ENCODE results near the gene MRNIP. TPM values are rescaled to one million over a fixed set of nuclear protein-coding genes. Genes with fewer than 3 reads are reported as not detected.

Gene MRNIP
- total and polyA plus RNA-seq, 3 experiments from 2014 or later = 17.7 to 27.2 (median 23.9) TPM

DNA sequence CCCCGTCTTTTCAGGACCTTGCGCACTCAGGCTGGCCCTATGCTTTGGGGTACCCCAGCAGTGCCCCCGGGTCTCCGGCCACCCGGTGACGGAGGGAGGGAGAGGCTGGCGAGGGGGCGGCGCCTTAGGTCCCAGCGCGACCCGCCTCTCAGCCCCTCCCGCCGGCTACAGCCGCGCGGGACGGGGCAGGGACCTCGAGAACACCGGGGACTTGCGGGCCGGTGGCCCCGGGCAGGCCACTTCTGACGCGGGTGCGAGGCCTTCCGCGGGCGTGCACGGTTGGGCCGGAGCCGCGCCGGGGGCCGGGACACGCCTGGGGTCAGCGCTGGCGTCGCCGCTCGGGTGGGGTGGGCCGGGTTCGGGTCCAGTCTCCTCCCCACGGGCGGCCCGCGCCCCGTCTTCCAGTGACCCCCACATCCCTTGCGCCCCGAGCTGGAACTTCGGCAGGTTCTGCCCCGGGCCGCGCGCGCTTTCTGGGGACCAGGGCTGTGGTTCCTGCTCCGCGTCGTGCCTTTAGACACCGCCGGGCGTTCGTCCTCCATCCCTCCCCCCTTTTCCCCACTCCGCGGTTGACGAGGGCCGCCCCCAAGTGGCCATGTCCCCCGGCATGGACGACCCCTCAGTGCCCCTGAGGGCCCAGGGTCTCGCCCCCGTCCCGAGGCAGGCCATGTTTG lies 41.7 kb downstream of the MRNIP start:
- Histone ChIP-seq H3K36me3 (ENCODE audit: insufficient read depth, low read length) (no peaks in the 10 kb centered on the region), H3K4me3 (ENCODE audit: low read length) (no peak overlapping the region), H3K9me3 (ENCODE audit: low read length) (no peaks in the 10 kb centered on the region), H3K27me3 (ENCODE audit: insufficient read depth, low read length, poor library complexity, severe bottlenecking) (no peaks in the 10 kb centered on the region), H3K27ac (ENCODE audit: low read depth, low read length) (no peak overlapping the region), H3K4me1 (ENCODE audit: insufficient read depth, low read length) (peaks cover 25% of the 10 kb centered on the region)
- Mint-ChIP-seq H3K9me3 (peaks cover 0 to 4% (median 0%) of the 10 kb centered on the region in 5 donors), H3K36me3 (peaks cover 0 to 23% (median 6%) of the 10 kb centered on the region in 3 donors), H3K27me3 (peaks cover 0 to 8% of the 10 kb centered on the region in 2 donors), H3K4me1 (peaks cover 22 to 41% (median 26%) of the 10 kb centered on the region in 3 donors), H3K27ac (peak overlapping the region in 3 of 8 donors; percentile 90 to 98 (median 96)), H3K4me3 (peak overlapping the region in 4 of 7 donors; percentile 23 to 84 (median 45))
- no peak for DNase-seq
- ChIA-PET CTCF (no interaction called here), POLR2A (no interaction called here)

DNA sequence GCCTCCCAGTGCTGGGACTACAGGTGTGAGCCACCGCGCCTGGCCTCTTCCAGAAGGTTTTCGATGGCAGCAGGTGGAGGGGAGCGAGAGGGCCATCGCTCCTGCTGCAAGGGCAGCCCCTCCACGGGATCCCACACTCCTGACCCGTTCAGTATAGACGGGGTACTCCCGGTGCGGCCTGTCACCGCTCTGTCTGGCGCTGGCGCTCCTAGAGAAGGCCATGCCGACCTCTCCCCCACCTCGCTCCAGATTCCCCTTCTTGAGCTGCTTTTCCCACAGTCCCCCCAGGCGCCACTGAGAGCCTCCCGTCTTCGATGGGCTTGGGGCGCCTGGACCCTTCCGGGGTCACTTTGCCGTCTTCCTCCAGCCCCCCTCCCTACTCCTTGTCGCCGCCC lies 42.2 kb downstream of the MRNIP start:
- Mint-ChIP-seq H3K36me3 (peaks cover 0 to 18% (median 6%) of the 10 kb centered on the region in 3 donors), H3K4me3 (no peak overlapping the region), H3K27me3 (peaks cover 0 to 4% of the 10 kb centered on the region in 2 donors), H3K27ac (peak overlapping the region in 2 of 8 donors; percentile 42 to 90), H3K9me3 (peaks cover 0 to under 1% (median 0%) of the 10 kb centered on the region in 5 donors), H3K4me1 (peaks cover 19 to 36% (median 20%) of the 10 kb centered on the region in 3 donors)
- Histone ChIP-seq H3K27ac (ENCODE audit: low read depth, low read length) (no peak overlapping the region), H3K36me3 (ENCODE audit: insufficient read depth, low read length) (no peaks in the 10 kb centered on the region), H3K27me3 (ENCODE audit: insufficient read depth, low read length, poor library complexity, severe bottlenecking) (no peaks in the 10 kb centered on the region), H3K4me3 (ENCODE audit: low read length) (no peak overlapping the region), H3K4me1 (ENCODE audit: insufficient read depth, low read length) (peaks cover 22% of the 10 kb centered on the region), H3K9me3 (ENCODE audit: low read length) (no peaks in the 10 kb centered on the region)
- ChIA-PET POLR2A (no interaction called here), CTCF (no interaction called here)
- no peak for DNase-seq

DNA sequence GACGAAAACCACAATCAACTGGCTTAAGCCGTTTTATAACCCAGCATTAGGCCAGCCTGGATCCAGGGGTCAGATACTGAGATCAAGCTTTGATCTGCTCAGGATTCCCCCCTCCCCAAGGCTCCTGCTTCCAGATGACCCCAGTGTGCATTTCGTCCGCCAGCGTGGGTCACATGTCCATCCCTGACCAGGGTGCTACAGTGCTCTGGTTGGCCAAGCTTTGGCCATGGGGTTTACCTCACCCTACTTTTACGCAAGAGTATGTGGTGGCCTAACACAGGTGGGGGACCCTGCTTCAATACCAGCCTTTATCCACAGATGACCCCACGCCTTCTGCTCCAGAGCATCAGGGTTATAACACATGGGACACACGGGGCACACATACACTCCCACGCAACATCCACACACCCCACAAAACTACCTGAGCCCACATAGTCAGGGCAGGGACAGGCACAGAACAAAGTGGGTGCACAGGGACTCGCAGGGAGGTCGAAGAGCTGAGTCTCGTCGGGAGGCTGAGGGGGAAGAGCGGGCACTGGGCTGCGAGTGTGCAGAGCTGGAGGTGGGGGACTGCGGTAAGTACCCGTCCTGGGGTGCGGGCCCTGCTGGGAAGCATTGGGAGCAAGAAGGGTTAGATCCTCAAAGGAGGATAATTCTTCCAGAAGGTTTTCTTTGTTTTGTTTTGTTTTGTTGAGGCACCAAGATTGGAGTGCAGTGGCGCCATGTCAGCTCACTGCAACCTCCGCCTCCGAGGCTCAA lies 42.9 kb downstream of the MRNIP start:
- Histone ChIP-seq H3K27me3 (ENCODE audit: insufficient read depth, low read length, poor library complexity, severe bottlenecking) (no peaks in the 10 kb centered on the region), H3K27ac (ENCODE audit: low read depth, low read length) (no peak overlapping the region), H3K4me1 (ENCODE audit: insufficient read depth, low read length) (peaks cover 22% of the 10 kb centered on the region), H3K4me3 (ENCODE audit: low read length) (no peak overlapping the region), H3K36me3 (ENCODE audit: insufficient read depth, low read length) (no peaks in the 10 kb centered on the region), H3K9me3 (ENCODE audit: low read length) (no peaks in the 10 kb centered on the region)
- H3K4me3 Mint-ChIP-seq = peak overlapping the region in 5 of 7 donors; percentile 26 to 76 (median 40)
- H3K9me3 Mint-ChIP-seq = no peaks in the 10 kb centered on the region
- H3K36me3 Mint-ChIP-seq = peaks cover 0 to 17% (median 6%) of the 10 kb centered on the region in 3 donors
- no peak for DNase-seq
- H3K4me1 Mint-ChIP-seq = peaks cover 19 to 36% (median 19%) of the 10 kb centered on the region in 3 donors
- POLR2A ChIA-PET = no interaction called here
- peaks cover 0 to 3% of the 10 kb centered on the region in 2 donors for H3K27me3 Mint-ChIP-seq
- peak overlapping the region in 4 of 8 donors; percentile 2 to 91 (median 59) for H3K27ac Mint-ChIP-seq
- CTCF ChIA-PET = no interaction called here

DNA sequence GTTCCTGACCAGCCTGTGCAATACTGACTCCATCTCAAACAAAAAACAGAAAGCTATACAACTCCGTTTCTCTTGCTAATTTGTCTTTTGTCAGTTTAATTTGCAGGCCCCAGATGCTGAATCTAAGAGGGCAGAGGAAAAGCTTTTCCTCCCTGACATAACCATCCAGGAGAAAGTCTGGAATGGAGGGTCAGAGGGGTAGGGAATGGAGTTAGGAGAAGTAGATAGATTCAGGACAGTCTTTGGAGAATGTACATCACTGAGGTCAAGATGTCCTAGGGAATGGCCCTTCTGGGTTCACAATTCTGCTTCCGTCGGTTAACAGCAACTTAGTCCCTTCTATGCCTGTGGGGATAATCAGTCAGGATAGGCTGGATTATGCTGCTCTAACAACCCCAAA lies 44.5 kb downstream of the MRNIP start:
- Histone ChIP-seq H3K36me3 (ENCODE audit: insufficient read depth, low read length) (no peaks in the 10 kb centered on the region), H3K4me1 (ENCODE audit: insufficient read depth, low read length) (peaks cover 9% of the 10 kb centered on the region), H3K9me3 (ENCODE audit: low read length) (no peaks in the 10 kb centered on the region), H3K4me3 (ENCODE audit: low read length) (no peak overlapping the region), H3K27ac (ENCODE audit: low read depth, low read length) (no peak overlapping the region), H3K27me3 (ENCODE audit: insufficient read depth, low read length, poor library complexity, severe bottlenecking) (no peaks in the 10 kb centered on the region)
- ChIA-PET POLR2A (interaction anchor here (0.9 kb wide), 1 partner anchor 17 kb away, joined by 3 read pairs; no protein-coding TSS in a partner anchor), CTCF (interaction anchor here (0.8 to 1.2 kb wide), 3 partner anchors 12 to 94 kb away, joined by 3 to 5 read pairs (median 3); no protein-coding TSS in a partner anchor)
- Mint-ChIP-seq H3K4me3 (peak overlapping the region in 1 of 7 donors; percentile 66), H3K9me3 (no peaks in the 10 kb centered on the region), H3K4me1 (peaks cover 12 to 21% (median 12%) of the 10 kb centered on the region in 3 donors), H3K27me3 (peaks cover 0 to 3% of the 10 kb centered on the region in 2 donors), H3K36me3 (peaks cover 0 to 17% (median 6%) of the 10 kb centered on the region in 3 donors), H3K27ac (peak overlapping the region in 1 of 8 donors; percentile 58)
- DNase-seq = no peak

DNA sequence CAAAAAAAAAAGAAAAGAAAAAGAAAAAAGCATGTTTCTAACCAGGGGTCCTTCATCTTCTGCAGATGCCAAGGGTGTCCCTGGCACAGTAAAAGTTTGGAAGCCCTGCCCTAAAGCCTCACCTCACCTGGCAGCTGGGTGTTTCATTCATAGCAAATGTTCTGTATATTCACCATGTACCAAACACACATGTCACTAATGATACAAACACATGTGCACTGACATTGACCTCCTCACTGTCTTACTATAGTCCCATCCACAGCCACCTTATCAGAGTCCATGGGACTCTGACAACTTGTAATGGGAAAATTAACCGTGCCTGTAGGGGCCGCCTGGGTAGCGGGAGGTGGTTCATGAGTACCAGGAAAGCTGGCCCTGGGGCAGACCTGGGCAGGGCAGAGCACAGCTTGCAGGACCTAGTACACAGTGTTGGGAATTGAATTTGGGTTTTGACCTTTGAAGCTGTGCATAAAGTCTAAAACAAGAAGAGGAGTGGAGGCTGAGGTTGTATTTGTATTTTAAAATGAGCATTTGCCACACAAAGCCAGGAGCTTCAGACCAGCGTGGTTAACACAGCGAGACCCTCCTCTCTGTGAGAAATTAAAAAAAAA lies 45.5 kb downstream of the MRNIP start:
- no peak overlapping the region for H3K4me3 ChIP-seq (ENCODE audit: low read length)
- DNase-seq = no peak
- Mint-ChIP-seq H3K4me3 (peak overlapping the region in 1 of 7 donors; percentile 44), H3K36me3 (peaks cover 0 to 17% (median 6%) of the 10 kb centered on the region in 3 donors), H3K4me1 (peaks cover 4 to 15% (median 5%) of the 10 kb centered on the region in 3 donors), H3K9me3 (no peaks in the 10 kb centered on the region), H3K27me3 (peaks cover 0 to 3% of the 10 kb centered on the region in 2 donors), H3K27ac (peak overlapping the region in 2 of 8 donors; percentile 27 to 42)
- H3K4me1 ChIP-seq (ENCODE audit: insufficient read depth, low read length) = peaks cover under 1% of the 10 kb centered on the region
- no peaks in the 10 kb centered on the region for H3K9me3 ChIP-seq (ENCODE audit: low read length)
- no peaks in the 10 kb centered on the region for H3K36me3 ChIP-seq (ENCODE audit: insufficient read depth, low read length)
- H3K27me3 ChIP-seq (ENCODE audit: insufficient read depth, low read length, poor library complexity, severe bottlenecking) = no peaks in the 10 kb centered on the region
- CTCF ChIA-PET = interaction anchor here (0.9 to 2.3 kb wide), 4 partner anchors 11 to 95 kb away, joined by 3 to 10 read pairs (median 4); no protein-coding TSS in a partner anchor
- POLR2A ChIA-PET = no interaction called here
- peak overlapping the region; percentile 48 for H3K27ac ChIP-seq (ENCODE audit: low read depth, low read length)

DNA sequence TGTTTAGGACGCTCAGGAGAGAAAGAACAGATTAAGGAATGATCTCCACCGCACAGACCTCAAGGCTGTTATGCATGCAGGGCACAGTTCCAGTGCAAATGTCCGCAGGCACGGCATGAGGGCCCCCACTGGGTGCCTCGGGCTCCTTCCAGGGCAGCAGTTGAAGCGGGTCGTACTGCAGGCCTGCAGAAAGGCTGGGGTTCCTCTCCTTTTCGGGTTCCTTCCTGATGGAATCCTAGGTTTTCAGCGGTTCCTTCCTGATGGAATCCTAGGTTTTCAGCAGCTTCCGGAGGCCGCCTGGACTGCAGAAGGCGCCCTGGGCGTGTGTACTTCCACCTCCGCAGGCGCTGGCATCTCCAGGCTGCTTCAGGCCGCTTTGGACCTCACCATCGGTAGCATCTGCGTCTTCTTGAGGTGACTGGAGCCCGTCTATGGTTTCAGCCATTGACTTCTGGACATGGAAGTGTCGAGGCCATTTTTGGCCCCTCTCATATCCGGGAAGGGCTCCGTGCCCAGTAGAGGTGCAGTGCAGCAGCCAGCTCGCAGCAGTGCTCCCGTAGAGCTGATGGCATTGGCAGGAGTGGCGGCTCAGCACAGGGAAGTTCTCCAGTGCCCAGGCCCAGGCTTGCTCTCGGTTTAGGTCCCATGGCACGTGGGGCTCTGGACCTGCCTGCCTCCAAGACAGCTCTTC lies 46.3 kb downstream of the MRNIP start:
- Mint-ChIP-seq H3K4me3 (no peak overlapping the region), H3K27me3 (no peaks in the 10 kb centered on the region), H3K4me1 (peaks cover 0 to 10% (median 2%) of the 10 kb centered on the region in 3 donors), H3K9me3 (no peaks in the 10 kb centered on the region), H3K27ac (no peak overlapping the region), H3K36me3 (peaks cover 0 to 17% (median 6%) of the 10 kb centered on the region in 3 donors)
- peak overlapping the region; percentile 48 for H3K27ac ChIP-seq (ENCODE audit: low read depth, low read length)
- no peaks in the 10 kb centered on the region for H3K9me3 ChIP-seq (ENCODE audit: low read length)
- CTCF ChIA-PET = interaction anchor here (1.3 to 2.3 kb wide), 3 partner anchors 10 to 95 kb away, joined by 3 to 10 read pairs (median 3); no protein-coding TSS in a partner anchor
- POLR2A ChIA-PET = no interaction called here
- H3K36me3 ChIP-seq (ENCODE audit: insufficient read depth, low read length) = no peaks in the 10 kb centered on the region
- H3K27me3 ChIP-seq (ENCODE audit: insufficient read depth, low read length, poor library complexity, severe bottlenecking) = no peaks in the 10 kb centered on the region
- H3K4me1 ChIP-seq (ENCODE audit: insufficient read depth, low read length) = no peaks in the 10 kb centered on the region
- H3K4me3 ChIP-seq (ENCODE audit: low read length) = no peak overlapping the region
- DNase-seq = no peak

Data from CD8-positive, alpha-beta memory T cell (primary cell).